Progenitor cell of endocrine pancreas (in vitro differentiated cells): ENCODE measurements around the gene KIFAP3. TPM values are rescaled to one million over a fixed set of nuclear protein-coding genes. Genes with fewer than 3 reads are reported as not detected.
A peak's percentile ranks its signal among the peaks of the same experiment; 100 is the strongest.
"Not testable (repeated sequence)": the region's sequence is repeated elsewhere in the genome, so short reads cannot be mapped to it uniquely, and the experiment has no call there.

ENCODE experiments used
- DNase-seq: peaks from one replicate; pipeline ENCODE4 v3.0.0; 2021; ENCODE audit warnings: low spot score; ENCODE audit not compliant: unreplicated experiment
- H3K27ac Mint-ChIP-seq: 2 replicates; pipeline ENCODE4 v1.8.0; 2021; ENCODE audit warnings: mild to moderate bottlenecking, moderate library complexity, mixed read lengths
- H3K27me3 Mint-ChIP-seq: 2 replicates; pipeline ENCODE4 v1.8.0; 2021; ENCODE audit warnings: mixed read lengths
- H3K36me3 Mint-ChIP-seq: 2 replicates; pipeline ENCODE4 v1.8.0; 2022; ENCODE audit warnings: mixed read lengths; ENCODE audit not compliant: insufficient read depth
- H3K4me1 Mint-ChIP-seq: 2 replicates; pipeline ENCODE4 v1.8.0; 2021; ENCODE audit warnings: low read depth, mixed read lengths
- H3K4me3 Mint-ChIP-seq: 2 replicates; pipeline ENCODE4 v1.8.0; 2021; ENCODE audit warnings: low read depth, mild to moderate bottlenecking, moderate library complexity, mixed read lengths
- H3K9me3 Mint-ChIP-seq: 2 replicates; pipeline ENCODE4 v1.8.0; 2021; ENCODE audit warnings: low read depth, mixed read lengths
- CTCF ChIP-seq: fragments of 200-600 bp; sonication (generic); IDR thresholded peaks from one replicate; pipeline ENCODE4 v1.5.0; 2021; ENCODE audit warnings: antibody characterized with exemption, mild to moderate bottlenecking; ENCODE audit not compliant: unreplicated experiment
- total RNA-seq: library from RNA; stranded (reverse); gene quantifications from 2 replicates; pipeline ENCODE4 v1.2.1, GENCODE V29; 2021

The KIFAP3 gene
- total RNA-seq, 1 donor from 2014 or later = 24.6 TPM

GRCh38 chr1:169872906-169873305, 201.6 kb downstream of the KIFAP3 start:
- Mint-ChIP-seq H3K4me1 (no peaks in the 10 kb centered on the region), H3K9me3 (peaks cover 13% of the 10 kb centered on the region), H3K4me3 (no peak overlapping the region), H3K36me3 (peaks cover 67% of the 10 kb centered on the region), H3K27ac (peak overlapping the region; percentile 54), H3K27me3 (no peaks in the 10 kb centered on the region)
- no peak for TF ChIP-seq CTCF
- DNase-seq = no peak

- Mint-ChIP-seq H3K36me3 (peaks cover 66% of the 10 kb centered on the region), H3K9me3 (peaks cover 13% of the 10 kb centered on the region)
- DNase-seq, H3K27me3 Mint-ChIP-seq, H3K4me3 Mint-ChIP-seq, H3K27ac Mint-ChIP-seq, H3K4me1 Mint-ChIP-seq: not testable (repeated sequence)
Observed at GRCh38 chr1:169871988-169872387, 202.5 kb downstream of the KIFAP3 start.

Other genes starting within 250 kb of the KIFAP3 start
- gene SCYL3, start 180.8 kb downstream of the KIFAP3 start, total RNA-seq = 14.5 and 14.8 TPM in 2 replicates
- not detected in 2 replicates for gene NTMT2, start 71.3 kb upstream of the KIFAP3 start, total RNA-seq